ENCODE results near the gene SHC1.

SHC1 gene

GRCh38 chr1:154975409-154976059, 5.0 kb upstream of the SHC1 start:
- Histone ChIP-seq H3K9ac (ENCODE audit: low read depth, low read length) (peak overlapping the region; percentile 88), H3K4me1 (ENCODE audit: control insufficient read depth, insufficient read depth, low read length) (peaks cover 24% of the 10 kb centered on the region), H3K27ac (ENCODE audit: low read depth, low read length) (peak overlapping the region; percentile 98), H3K27me3 (ENCODE audit: control insufficient read depth, insufficient read depth, low read length) (no peaks in the 10 kb centered on the region), H3K36me3 (ENCODE audit: control insufficient read depth, insufficient read depth, low read length) (peaks cover 29% of the 10 kb centered on the region), H3K9me3 (ENCODE audit: control insufficient read depth, insufficient read depth, low read length) (no peaks in the 10 kb centered on the region), H3K4me3 (ENCODE audit: low read depth, low read length) (peak overlapping the region; percentile 94)

GRCh38 chr1:154974808-154975408, 4.4 kb upstream of the SHC1 start:
- Histone ChIP-seq H3K27me3 (ENCODE audit: control insufficient read depth, insufficient read depth, low read length) (no peaks in the 10 kb centered on the region), H3K4me1 (ENCODE audit: control insufficient read depth, insufficient read depth, low read length) (peaks cover 24% of the 10 kb centered on the region), H3K9me3 (ENCODE audit: control insufficient read depth, insufficient read depth, low read length) (no peaks in the 10 kb centered on the region), H3K4me3 (ENCODE audit: low read depth, low read length) (peak overlapping the region; percentile 94), H3K36me3 (ENCODE audit: control insufficient read depth, insufficient read depth, low read length) (peaks cover 25% of the 10 kb centered on the region), H3K27ac (ENCODE audit: low read depth, low read length) (peak overlapping the region; percentile 98), H3K9ac (ENCODE audit: low read depth, low read length) (peak overlapping the region; percentile 88)

DNA sequence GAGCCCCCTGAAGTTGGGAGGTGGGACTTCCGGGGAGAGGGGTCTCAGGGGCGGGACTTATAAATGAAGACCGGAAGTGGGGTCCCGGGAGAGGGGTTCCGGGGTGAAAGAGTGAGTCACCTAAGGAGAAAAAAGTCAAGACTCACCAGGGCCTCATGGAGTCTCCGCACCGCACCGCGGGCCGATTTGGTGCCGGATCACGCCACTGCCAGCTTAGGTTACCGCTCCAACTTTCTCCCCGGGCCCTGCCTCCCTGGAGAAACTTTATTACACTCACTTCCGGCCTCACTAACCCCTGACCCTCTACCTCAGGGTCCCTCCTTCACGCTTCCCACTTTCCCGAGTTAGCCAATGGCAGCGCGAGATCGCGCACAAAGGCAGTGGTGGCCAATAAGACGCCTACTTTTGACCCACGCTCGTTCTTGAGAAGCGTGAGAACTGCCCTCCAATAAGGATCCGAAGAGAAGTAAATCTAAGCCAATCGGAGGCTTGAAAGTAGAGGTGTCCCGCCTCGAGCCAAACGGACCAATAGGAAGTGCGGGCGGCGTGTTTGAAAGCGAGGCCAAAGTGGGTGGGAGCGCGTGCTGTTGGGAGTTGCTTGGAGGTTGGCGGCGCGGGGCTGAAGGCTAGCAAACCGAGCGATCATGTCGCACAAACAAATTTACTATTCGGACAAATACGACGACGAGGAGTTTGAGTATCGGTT, 3.7 kb upstream of the SHC1 start, which contains the start of gene CKS1B:
CKS1B (plus strand) TSS at position 580 of the 706 bp plus-strand sequence; CDS start at position 645, 65 bp downstream.
- no peaks in the 10 kb centered on the region for H3K9me3 ChIP-seq (ENCODE audit: control insufficient read depth, insufficient read depth, low read length)
- H3K4me3 ChIP-seq (ENCODE audit: low read depth, low read length) = peak within 1 kb of the TSS; percentile 94
- H3K27ac ChIP-seq (ENCODE audit: low read depth, low read length) = peak within 1 kb of the TSS; percentile 98
- peaks cover 25% of the 10 kb centered on the region for H3K4me1 ChIP-seq (ENCODE audit: control insufficient read depth, insufficient read depth, low read length)
- no peaks in the 10 kb centered on the region for H3K27me3 ChIP-seq (ENCODE audit: control insufficient read depth, insufficient read depth, low read length)
- H3K9ac ChIP-seq (ENCODE audit: low read depth, low read length) = peak within 1 kb of the TSS; percentile 91
- peaks cover 19% of the 10 kb centered on the region for H3K36me3 ChIP-seq (ENCODE audit: control insufficient read depth, insufficient read depth, low read length)

GRCh38 chr1:154973344-154974101, 3.0 kb upstream of the SHC1 start:
- Histone ChIP-seq H3K27ac (ENCODE audit: low read depth, low read length) (peak overlapping the region; percentile 98), H3K27me3 (ENCODE audit: control insufficient read depth, insufficient read depth, low read length) (no peaks in the 10 kb centered on the region), H3K36me3 (ENCODE audit: control insufficient read depth, insufficient read depth, low read length) (peaks cover 17% of the 10 kb centered on the region), H3K4me3 (ENCODE audit: low read depth, low read length) (peak overlapping the region; percentile 94), H3K9me3 (ENCODE audit: control insufficient read depth, insufficient read depth, low read length) (no peaks in the 10 kb centered on the region), H3K9ac (ENCODE audit: low read depth, low read length) (peak overlapping the region; percentile 91), H3K4me1 (ENCODE audit: control insufficient read depth, insufficient read depth, low read length) (peaks cover 30% of the 10 kb centered on the region)

DNA sequence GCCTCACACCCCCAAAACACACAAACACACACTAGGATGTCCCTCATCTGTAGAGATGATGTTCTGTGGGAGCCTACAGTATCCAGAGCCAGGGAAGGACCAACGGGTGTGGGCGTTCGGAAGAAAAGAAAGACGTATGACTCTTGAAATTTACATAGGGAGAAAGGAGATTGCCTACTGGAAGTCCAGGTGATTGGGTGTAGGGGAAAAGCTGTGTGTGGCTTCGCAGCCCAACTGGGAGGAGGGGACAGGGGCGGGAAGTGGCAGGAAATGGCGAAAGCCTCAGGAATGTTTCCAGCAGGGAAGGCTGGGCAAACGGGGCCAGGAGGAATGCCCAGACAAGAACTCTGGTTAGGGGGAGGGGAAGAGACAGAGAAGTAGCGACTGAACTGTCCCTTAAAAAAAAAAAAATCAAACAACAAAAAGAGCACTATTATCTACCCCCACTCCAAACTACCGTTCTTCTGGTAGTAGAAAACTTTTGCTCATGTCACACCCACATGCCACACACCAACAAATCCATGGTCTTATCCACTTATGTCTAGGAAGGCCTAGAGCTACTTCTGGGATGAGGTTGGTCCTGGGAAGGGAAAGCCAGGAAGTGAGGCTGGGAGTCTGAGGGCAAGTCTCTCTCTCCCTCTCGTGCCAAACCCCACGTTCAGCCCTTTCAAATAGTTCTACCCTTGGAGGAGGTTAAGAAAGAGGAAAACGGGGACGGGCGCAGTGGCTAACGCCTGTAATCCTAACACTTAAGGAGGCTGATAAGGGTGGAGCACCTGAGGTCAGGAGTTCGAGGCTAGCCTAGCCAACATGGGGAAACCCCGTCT, 2.2 kb upstream of the SHC1 start:
- Histone ChIP-seq H3K4me1 (ENCODE audit: control insufficient read depth, insufficient read depth, low read length) (peaks cover 30% of the 10 kb centered on the region), H3K36me3 (ENCODE audit: control insufficient read depth, insufficient read depth, low read length) (peaks cover 17% of the 10 kb centered on the region), H3K4me3 (ENCODE audit: low read depth, low read length) (peak overlapping the region; percentile 94), H3K27me3 (ENCODE audit: control insufficient read depth, insufficient read depth, low read length) (no peaks in the 10 kb centered on the region), H3K27ac (ENCODE audit: low read depth, low read length) (peak overlapping the region; percentile 98), H3K9me3 (ENCODE audit: control insufficient read depth, insufficient read depth, low read length) (no peaks in the 10 kb centered on the region), H3K9ac (ENCODE audit: low read depth, low read length) (peak overlapping the region; percentile 91)

DNA sequence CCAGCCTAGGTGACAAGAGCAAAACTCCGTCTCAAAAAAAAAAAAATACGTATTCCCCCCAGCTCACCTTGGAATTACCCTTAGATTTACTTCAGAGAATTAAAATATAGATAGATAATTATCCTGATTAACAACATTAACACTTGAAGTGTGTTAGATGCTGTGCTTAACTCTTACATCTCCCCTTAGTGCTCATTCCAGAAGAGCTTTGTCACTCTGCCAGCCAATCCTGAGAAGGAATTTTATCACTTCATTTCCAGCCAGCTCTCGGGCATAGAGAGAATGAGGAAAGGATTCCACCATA, 1.6 kb upstream of the SHC1 start:
- H3K27ac ChIP-seq (ENCODE audit: low read depth, low read length) = peak overlapping the region; percentile 98
- peaks cover 19% of the 10 kb centered on the region for H3K36me3 ChIP-seq (ENCODE audit: control insufficient read depth, insufficient read depth, low read length)
- peak overlapping the region; percentile 74 for H3K4me3 ChIP-seq (ENCODE audit: low read depth, low read length)
- no peaks in the 10 kb centered on the region for H3K27me3 ChIP-seq (ENCODE audit: control insufficient read depth, insufficient read depth, low read length)
- no peaks in the 10 kb centered on the region for H3K9me3 ChIP-seq (ENCODE audit: control insufficient read depth, insufficient read depth, low read length)
- peaks cover 30% of the 10 kb centered on the region for H3K4me1 ChIP-seq (ENCODE audit: control insufficient read depth, insufficient read depth, low read length)
- peak overlapping the region; percentile 65 for H3K9ac ChIP-seq (ENCODE audit: low read depth, low read length)

- peak overlapping the region; percentile 7; the same call in 1 of the 2 replicates for H3K9ac ChIP-seq (ENCODE audit: low read depth, low read length)
- no peaks in the 10 kb centered on the region for H3K9me3 ChIP-seq (ENCODE audit: control insufficient read depth, insufficient read depth, low read length)
- peaks cover 26% of the 10 kb centered on the region for H3K4me1 ChIP-seq (ENCODE audit: control insufficient read depth, insufficient read depth, low read length)
- H3K27me3 ChIP-seq (ENCODE audit: control insufficient read depth, insufficient read depth, low read length) = no peaks in the 10 kb centered on the region
- H3K36me3 ChIP-seq (ENCODE audit: control insufficient read depth, insufficient read depth, low read length) = peaks cover 23% of the 10 kb centered on the region
- peak overlapping the region; percentile 74 for H3K4me3 ChIP-seq (ENCODE audit: low read depth, low read length)
- peak overlapping the region; percentile 98 for H3K27ac ChIP-seq (ENCODE audit: low read depth, low read length)
Observed at GRCh38 chr1:154971341-154971998, 923 bp upstream of the SHC1 start.

GRCh38 chr1:154969860-154970452, 591 bp downstream of the SHC1 start:
- peaks cover 36% of the 10 kb centered on the region for H3K36me3 ChIP-seq (ENCODE audit: control insufficient read depth, insufficient read depth, low read length)
- peak overlapping the region; percentile 74 for H3K4me3 ChIP-seq (ENCODE audit: low read depth, low read length)
- H3K4me1 ChIP-seq (ENCODE audit: control insufficient read depth, insufficient read depth, low read length) = peaks cover 22% of the 10 kb centered on the region
- peak overlapping the region; percentile 54 for H3K9ac ChIP-seq (ENCODE audit: low read depth, low read length)
- no peaks in the 10 kb centered on the region for H3K9me3 ChIP-seq (ENCODE audit: control insufficient read depth, insufficient read depth, low read length)
- no peaks in the 10 kb centered on the region for H3K27me3 ChIP-seq (ENCODE audit: control insufficient read depth, insufficient read depth, low read length)
- peak overlapping the region; percentile 98 for H3K27ac ChIP-seq (ENCODE audit: low read depth, low read length)

- Histone ChIP-seq H3K36me3 (ENCODE audit: control insufficient read depth, insufficient read depth, low read length) (peaks cover 43% of the 10 kb centered on the region), H3K4me3 (ENCODE audit: low read depth, low read length) (peak overlapping the region; percentile 74), H3K4me1 (ENCODE audit: control insufficient read depth, insufficient read depth, low read length) (peaks cover 22% of the 10 kb centered on the region), H3K9ac (ENCODE audit: low read depth, low read length) (peak overlapping the region; percentile 23; the same call in 1 of the 2 replicates), H3K9me3 (ENCODE audit: control insufficient read depth, insufficient read depth, low read length) (no peaks in the 10 kb centered on the region), H3K27ac (ENCODE audit: low read depth, low read length) (peak overlapping the region; percentile 28), H3K27me3 (ENCODE audit: control insufficient read depth, insufficient read depth, low read length) (no peaks in the 10 kb centered on the region)
Observed at GRCh38 chr1:154969246-154969645, 1.3 kb downstream of the SHC1 start.
